Measurements from ENCODE around the gene HLA-DMA. TPM values are rescaled to one million over a fixed set of nuclear protein-coding genes. Genes with fewer than 3 reads are reported as not detected.
A peak's percentile ranks its signal among the peaks of the same experiment; 100 is the strongest.

Gene HLA-DMA
- total and polyA plus RNA-seq, 9 of the 15 experiments (the other 6 are each of a cell fraction or from before 2014, with no cell fraction given): 0.13 to 0.83 (median 0.51) TPM

DNA sequence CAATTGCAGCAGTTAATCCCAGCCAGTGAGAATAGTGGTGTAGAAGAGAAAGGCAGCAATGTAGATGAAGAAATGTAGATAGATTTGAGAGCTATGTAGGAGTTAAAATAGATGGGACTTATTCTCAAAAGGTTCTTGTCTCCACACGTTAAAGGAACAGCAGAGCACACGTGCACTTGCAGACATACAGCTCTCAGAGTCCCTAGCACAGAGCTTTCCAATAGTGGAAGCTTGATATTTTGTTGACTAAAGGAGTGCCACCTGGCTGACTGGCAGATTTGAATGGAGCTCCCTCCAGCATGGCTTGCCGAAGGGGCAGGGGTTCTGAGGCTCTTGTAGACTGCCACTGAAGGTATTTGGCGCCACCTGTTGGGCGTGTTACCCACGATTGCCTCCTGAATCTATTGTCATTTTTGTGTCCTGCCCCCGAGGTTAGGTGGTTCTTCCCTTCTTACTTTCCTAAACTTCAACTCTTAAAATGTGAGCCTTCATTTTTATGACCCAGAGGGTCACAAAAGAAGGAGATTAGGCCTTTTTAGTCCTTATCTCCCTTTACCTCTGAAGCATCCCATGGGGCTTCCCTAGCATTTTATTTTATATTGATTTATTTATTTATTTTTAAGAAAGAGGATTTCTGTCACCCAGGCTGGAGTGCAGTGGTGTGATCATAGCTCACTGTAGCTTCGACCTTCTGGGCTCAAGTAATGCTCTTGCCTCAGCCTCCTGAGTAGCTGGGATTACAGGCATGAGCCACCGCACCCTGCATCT lies 31.9 kb upstream of the HLA-DMA start (continued):
- TF ChIP-seq, protein P1, sequence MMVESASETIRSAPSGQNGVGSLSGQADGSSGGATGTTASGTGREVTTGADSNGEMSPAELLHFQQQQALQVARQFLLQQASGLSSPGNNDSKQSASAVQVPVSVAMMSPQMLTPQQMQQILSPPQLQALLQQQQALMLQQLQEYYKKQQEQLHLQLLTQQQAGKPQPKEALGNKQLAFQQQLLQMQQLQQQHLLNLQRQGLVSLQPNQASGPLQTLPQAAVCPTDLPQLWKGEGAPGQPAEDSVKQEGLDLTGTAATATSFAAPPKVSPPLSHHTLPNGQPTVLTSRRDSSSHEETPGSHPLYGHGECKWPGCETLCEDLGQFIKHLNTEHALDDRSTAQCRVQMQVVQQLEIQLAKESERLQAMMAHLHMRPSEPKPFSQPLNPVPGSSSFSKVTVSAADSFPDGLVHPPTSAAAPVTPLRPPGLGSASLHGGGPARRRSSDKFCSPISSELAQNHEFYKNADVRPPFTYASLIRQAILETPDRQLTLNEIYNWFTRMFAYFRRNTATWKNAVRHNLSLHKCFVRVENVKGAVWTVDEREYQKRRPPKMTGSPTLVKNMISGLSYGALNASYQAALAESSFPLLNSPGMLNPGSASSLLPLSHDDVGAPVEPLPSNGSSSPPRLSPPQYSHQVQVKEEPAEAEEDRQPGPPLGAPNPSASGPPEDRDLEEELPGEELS (CRISPR knock-in tag; IDR thresholded peaks at IDR 0.05; ENCODE audit: borderline replicate concordance): no peak
- no peak for TF ChIP-seq FUS (optimal IDR thresholded peaks at IDR 0.05; ENCODE audit: low read depth, low read length)
- 0 out of 2 replicates have a peak, but pooled peaks have one; percentile 15 for TF ChIP-seq CREM (IDR thresholded peaks at IDR 0.05; ENCODE audit: low read depth)
- TF ChIP-seq, protein P2, sequence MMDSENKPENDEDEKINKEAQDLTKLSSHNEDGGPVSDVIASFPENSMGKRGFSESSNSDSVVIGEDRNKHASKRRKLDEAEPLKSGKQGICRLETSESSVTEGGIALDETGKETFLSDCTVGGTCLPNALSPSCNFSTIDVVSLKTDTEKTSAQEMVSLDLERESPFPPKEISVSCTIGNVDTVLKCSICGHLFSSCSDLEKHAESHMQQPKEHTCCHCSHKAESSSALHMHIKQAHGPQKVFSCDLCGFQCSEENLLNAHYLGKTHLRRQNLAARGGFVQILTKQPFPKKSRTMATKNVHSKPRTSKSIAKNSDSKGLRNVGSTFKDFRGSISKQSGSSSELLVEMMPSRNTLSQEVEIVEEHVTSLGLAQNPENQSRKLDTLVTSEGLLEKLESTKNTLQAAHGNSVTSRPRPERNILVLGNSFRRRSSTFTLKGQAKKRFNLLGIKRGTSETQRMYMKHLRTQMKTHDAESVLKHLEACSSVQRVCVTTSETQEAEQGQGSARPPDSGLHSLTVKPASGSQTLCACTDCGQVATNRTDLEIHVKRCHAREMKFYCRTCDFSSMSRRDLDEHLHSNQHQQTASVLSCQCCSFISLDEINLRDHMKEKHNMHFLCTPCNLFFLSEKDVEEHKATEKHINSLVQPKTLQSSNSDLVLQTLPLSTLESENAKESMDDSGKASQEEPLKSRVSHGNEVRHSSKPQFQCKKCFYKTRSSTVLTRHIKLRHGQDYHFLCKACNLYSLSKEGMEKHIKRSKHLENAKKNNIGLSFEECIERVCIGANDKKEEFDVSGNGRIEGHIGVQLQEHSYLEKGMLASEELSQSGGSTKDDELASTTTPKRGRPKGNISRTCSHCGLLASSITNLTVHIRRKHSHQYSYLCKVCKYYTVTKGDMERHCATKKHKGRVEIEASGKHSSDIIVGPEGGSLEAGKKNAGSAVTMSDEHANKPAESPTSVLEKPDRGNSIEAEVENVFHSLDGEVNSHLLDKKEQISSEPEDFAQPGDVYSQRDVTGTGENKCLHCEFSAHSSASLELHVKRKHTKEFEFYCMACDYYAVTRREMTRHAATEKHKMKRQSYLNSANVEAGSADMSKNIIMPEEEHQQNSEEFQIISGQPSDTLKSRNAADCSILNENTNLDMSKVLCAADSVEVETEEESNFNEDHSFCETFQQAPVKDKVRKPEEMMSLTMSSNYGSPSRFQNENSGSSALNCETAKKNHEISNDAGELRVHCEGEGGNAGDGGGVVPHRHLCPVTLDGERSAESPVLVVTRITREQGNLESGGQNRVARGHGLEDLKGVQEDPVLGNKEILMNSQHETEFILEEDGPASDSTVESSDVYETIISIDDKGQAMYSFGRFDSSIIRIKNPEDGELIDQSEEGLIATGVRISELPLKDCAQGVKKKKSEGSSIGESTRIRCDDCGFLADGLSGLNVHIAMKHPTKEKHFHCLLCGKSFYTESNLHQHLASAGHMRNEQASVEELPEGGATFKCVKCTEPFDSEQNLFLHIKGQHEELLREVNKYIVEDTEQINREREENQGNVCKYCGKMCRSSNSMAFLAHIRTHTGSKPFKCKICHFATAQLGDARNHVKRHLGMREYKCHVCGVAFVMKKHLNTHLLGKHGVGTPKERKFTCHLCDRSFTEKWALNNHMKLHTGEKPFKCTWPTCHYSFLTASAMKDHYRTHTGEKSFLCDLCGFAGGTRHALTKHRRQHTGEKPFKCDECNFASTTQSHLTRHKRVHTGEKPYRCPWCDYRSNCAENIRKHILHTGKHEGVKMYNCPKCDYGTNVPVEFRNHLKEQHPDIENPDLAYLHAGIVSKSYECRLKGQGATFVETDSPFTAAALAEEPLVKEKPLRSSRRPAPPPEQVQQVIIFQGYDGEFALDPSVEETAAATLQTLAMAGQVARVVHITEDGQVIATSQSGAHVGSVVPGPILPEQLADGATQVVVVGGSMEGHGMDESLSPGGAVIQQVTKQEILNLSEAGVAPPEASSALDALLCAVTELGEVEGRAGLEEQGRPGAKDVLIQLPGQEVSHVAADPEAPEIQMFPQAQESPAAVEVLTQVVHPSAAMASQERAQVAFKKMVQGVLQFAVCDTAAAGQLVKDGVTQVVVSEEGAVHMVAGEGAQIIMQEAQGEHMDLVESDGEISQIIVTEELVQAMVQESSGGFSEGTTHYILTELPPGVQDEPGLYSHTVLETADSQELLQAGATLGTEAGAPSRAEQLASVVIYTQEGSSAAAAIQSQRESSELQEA (IDR thresholded peaks at IDR 0.05; ENCODE audit: low read depth): no peak
- no peak for TF ChIP-seq ZNF436 (CRISPR knock-in tag; IDR thresholded peaks at IDR 0.05)
- TF ChIP-seq, protein P3, sequence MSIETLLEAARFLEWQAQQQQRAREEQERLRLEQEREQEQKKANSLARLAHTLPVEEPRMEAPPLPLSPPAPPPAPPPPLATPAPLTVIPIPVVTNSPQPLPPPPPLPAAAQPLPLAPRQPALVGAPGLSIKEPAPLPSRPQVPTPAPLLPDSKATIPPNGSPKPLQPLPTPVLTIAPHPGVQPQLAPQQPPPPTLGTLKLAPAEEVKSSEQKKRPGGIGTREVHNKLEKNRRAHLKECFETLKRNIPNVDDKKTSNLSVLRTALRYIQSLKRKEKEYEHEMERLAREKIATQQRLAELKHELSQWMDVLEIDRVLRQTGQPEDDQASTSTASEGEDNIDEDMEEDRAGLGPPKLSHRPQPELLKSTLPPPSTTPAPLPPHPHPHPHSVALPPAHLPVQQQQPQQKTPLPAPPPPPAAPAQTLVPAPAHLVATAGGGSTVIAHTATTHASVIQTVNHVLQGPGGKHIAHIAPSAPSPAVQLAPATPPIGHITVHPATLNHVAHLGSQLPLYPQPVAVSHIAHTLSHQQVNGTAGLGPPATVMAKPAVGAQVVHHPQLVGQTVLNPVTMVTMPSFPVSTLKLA (conservative IDR thresholded peaks at IDR 0.05): 0 out of 4 replicates have a peak, but pooled peaks of 1 of the 2 experiments have one; percentile 29
- TF ChIP-seq ZNF75A (CRISPR knock-in tag; IDR thresholded peaks at IDR 0.05): no peak
- no peak for TF ChIP-seq CHD4 (IDR thresholded peaks at IDR 0.05; ENCODE audit: insufficient read depth, insufficient replicate concordance, low read depth, low read length, poor library complexity, severe bottlenecking)
- no peak for TF ChIP-seq ZNF146 (CRISPR knock-in tag; IDR thresholded peaks at IDR 0.05; ENCODE audit: unreplicated experiment)
- no peak for TF ChIP-seq ATF1 (CRISPR knock-in tag; IDR thresholded peaks at IDR 0.05)
- 0 out of 2 replicates have a peak, but pooled peaks have one; percentile 26 for TF ChIP-seq ATF1 (tag; IDR thresholded peaks at IDR 0.05)
- TF ChIP-seq, protein P4, sequence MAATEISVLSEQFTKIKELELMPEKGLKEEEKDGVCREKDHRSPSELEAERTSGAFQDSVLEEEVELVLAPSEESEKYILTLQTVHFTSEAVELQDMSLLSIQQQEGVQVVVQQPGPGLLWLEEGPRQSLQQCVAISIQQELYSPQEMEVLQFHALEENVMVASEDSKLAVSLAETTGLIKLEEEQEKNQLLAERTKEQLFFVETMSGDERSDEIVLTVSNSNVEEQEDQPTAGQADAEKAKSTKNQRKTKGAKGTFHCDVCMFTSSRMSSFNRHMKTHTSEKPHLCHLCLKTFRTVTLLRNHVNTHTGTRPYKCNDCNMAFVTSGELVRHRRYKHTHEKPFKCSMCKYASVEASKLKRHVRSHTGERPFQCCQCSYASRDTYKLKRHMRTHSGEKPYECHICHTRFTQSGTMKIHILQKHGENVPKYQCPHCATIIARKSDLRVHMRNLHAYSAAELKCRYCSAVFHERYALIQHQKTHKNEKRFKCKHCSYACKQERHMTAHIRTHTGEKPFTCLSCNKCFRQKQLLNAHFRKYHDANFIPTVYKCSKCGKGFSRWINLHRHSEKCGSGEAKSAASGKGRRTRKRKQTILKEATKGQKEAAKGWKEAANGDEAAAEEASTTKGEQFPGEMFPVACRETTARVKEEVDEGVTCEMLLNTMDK (IDR thresholded peaks at IDR 0.05; ENCODE audit: borderline replicate concordance, insufficient read depth, low read depth, low read length, poor library complexity, severe bottlenecking): peak; percentile 51

All from K562 (cell line).